Measurements from ENCODE around the gene GZMA. TPM values are rescaled to one million over a fixed set of nuclear protein-coding genes. Genes with fewer than 3 reads are reported as not detected.

The GZMA gene
- total RNA-seq, 1 experiment from 2014 or later = not detected

- no peak overlapping the region for H2BK15ac ChIP-seq (ENCODE audit: low read depth, low read length)
- H3K27ac Mint-ChIP-seq = no peak overlapping the region
- H4K8ac ChIP-seq (replicated peaks; ENCODE audit: insufficient read length, low read depth, low read length) = no peak overlapping the region
- H3K4me1 Mint-ChIP-seq = peaks cover 14 to 18% of the 10 kb centered on the region in 2 experiments
- no peaks in the 10 kb centered on the region for H3K9me3 ChIP-seq (ENCODE audit: control insufficient read depth, low read depth, low read length)
- H2BK20ac ChIP-seq (ENCODE audit: low read depth, low read length, poor library complexity, severe bottlenecking) = no peak overlapping the region
- H3K4me3 Mint-ChIP-seq = no peak overlapping the region
- H2AFZ ChIP-seq (ENCODE audit: low read length) = no peak overlapping the region
- no peaks in the 10 kb centered on the region for H3K23me2 ChIP-seq (ENCODE audit: insufficient read length, low read depth, low read length, poor library complexity, severe bottlenecking)
- no peak overlapping the region for H3K23ac ChIP-seq (ENCODE audit: insufficient read length, low read depth, low read length)
- no peak overlapping the region; the same call in 1 of the 2 replicates for H3K4ac ChIP-seq (ENCODE audit: low read depth, low read length)
- H2BK5ac ChIP-seq (ENCODE audit: insufficient read length, low read length) = no peak overlapping the region
- no peaks in the 10 kb centered on the region; the same call in 1 of the 2 replicates for H3K27me3 Mint-ChIP-seq (ENCODE audit: low read depth)
- H3T11ph ChIP-seq (ENCODE audit: low read length) = no peak overlapping the region
- H3K18ac ChIP-seq (ENCODE audit: insufficient read length, low read depth, low read length) = no peak overlapping the region
- H3K56ac ChIP-seq (ENCODE audit: insufficient read length, low read depth, low read length) = no peak overlapping the region
- H3K9ac ChIP-seq (ENCODE audit: extremely low read depth, insufficient read length, low read length) = no peak overlapping the region
- H3K36me3 Mint-ChIP-seq (ENCODE audit: insufficient read depth in 1 of 3, low read depth in 3 of 3) = no peaks in the 10 kb centered on the region
- H3K79me2 ChIP-seq (ENCODE audit: insufficient read depth, low read length) = no peaks in the 10 kb centered on the region
- H3K79me1 ChIP-seq (ENCODE audit: insufficient read depth, low read depth, low read length, poor library complexity, severe bottlenecking) = no peaks in the 10 kb centered on the region
- H3K4me1 ChIP-seq (ENCODE audit: insufficient read depth, low read length) = peaks cover 3% of the 10 kb centered on the region
- H4K5ac ChIP-seq (ENCODE audit: insufficient read length, low read depth, low read length) = no peak overlapping the region
- no CpG with 5 or more reads among the region's 3 CpGs for WGBS (ENCODE audit: extremely low coverage, insufficient read length, low lambda C conversion rate)
- H3K27ac ChIP-seq (ENCODE audit: insufficient read length, low read depth, low read length) = no peak overlapping the region
- no peak for DNase-seq
- H3K4me2 ChIP-seq (ENCODE audit: insufficient read depth, insufficient read length, low read length) = no peak overlapping the region
- H3K14ac ChIP-seq (ENCODE audit: insufficient read depth, low read length) = no peak overlapping the region
- H4K91ac ChIP-seq (ENCODE audit: insufficient read length, low read depth, low read length) = no peak overlapping the region
- no peak overlapping the region for H2BK12ac ChIP-seq (ENCODE audit: insufficient read length, low read depth, low read length)
- no peaks in the 10 kb centered on the region for H3K27me3 ChIP-seq (ENCODE audit: insufficient read depth, low read length)
- no peak for TF ChIP-seq CTCF (conservative IDR thresholded peaks at IDR 0.05)
- no peak overlapping the region for H2BK120ac ChIP-seq (ENCODE audit: low read depth, low read length, poor library complexity, severe bottlenecking)
- no peaks in the 10 kb centered on the region for H4K20me1 ChIP-seq (ENCODE audit: control insufficient read depth, insufficient read depth, insufficient read length)
- no peaks in the 10 kb centered on the region for H3K9me3 Mint-ChIP-seq
- no peak overlapping the region for H2AK5ac ChIP-seq (ENCODE audit: insufficient read length, low read length)
These were observed 6.2 kb downstream of the GZMA start for GRCh38 chr5:55108661-55109060.
